OCI-LY7 (cell line): Measurements from ENCODE around the gene FLRT1. TPM values are rescaled to one million over a fixed set of nuclear protein-coding genes. Genes with fewer than 3 reads are reported as not detected.

Source experiments
- BruUV-seq: library from RNA; stranded (reverse); fragments of 400-500 nt; replicated peaks from 2 replicates; lab custom pipeline; 2021; lab: Mats Ljungman, UMichigan
- CTCF ChIA-PET: fragments of 300-600 bp; sonication (Branson Sonifier 250); formaldehyde crosslinking; loops from one replicate; lab custom pipeline; 2022; ENCODE audit warnings: antibody characterized with exemption; ENCODE audit not compliant: unreplicated experiment; lab: Charles Lee
- POLR2A ChIA-PET: fragments of 300-600 bp; sonication (Branson Sonifier 250); formaldehyde crosslinking; loops from one replicate; lab custom pipeline; 2022; ENCODE audit warnings: antibody characterized with exemption; lab: Charles Lee
- DNase-seq: peaks from one replicate; pipeline ENCODE4 v3.0.0-alpha.2; 2015; ENCODE audit warnings: low spot score
- H2AFZ ChIP-seq: fragments of 200-600 bp; sonication (generic), shearing (Covaris generic); 2 replicates; pipeline ENCODE4 v1.6.1; 2014; ENCODE audit warnings: mild to moderate bottlenecking, antibody characterized with exemption, low read length, moderate library complexity
- H3K27ac ChIP-seq: fragments of 200-600 bp; sonication (generic); 2 replicates; pipeline ENCODE4 v1.5.1; 2014; ENCODE audit warnings: mixed run types, low read depth, mild to moderate bottlenecking, moderate library complexity, low read length, inconsistent platforms; ENCODE audit not compliant: poor library complexity, severe bottlenecking
- H3K36me3 ChIP-seq: fragments of 200-600 bp; sonication (generic); 2 replicates; pipeline ENCODE4 v1.6.1; 2014; ENCODE audit warnings: mild to moderate bottlenecking, antibody characterized with exemption, low read length, moderate library complexity, mixed read lengths; ENCODE audit not compliant: insufficient read depth
- H3K4me1 ChIP-seq: fragments of 200-600 bp; sonication (generic); 2 replicates; pipeline ENCODE4 v1.5.1; 2014; ENCODE audit warnings: mild to moderate bottlenecking, low read length; ENCODE audit not compliant: insufficient read depth, poor library complexity, severe bottlenecking
- H3K4me2 ChIP-seq: fragments of 200-600 bp; sonication (generic); 2 replicates; pipeline ENCODE4 v1.6.1; 2014; ENCODE audit warnings: mild to moderate bottlenecking, low read length
- H3K4me3 ChIP-seq: fragments of 200-600 bp; sonication (generic); 2 replicates; pipeline ENCODE4 v1.5.1; 2014; ENCODE audit warnings: mild to moderate bottlenecking, low read depth, low read length; ENCODE audit not compliant: poor library complexity, severe bottlenecking
- H3K79me2 ChIP-seq: fragments of 200-600 bp; sonication (generic); 2 replicates; pipeline ENCODE4 v1.6.1; 2016; ENCODE audit warnings: low read depth, mild to moderate bottlenecking, low read length, moderate library complexity, mixed read lengths; ENCODE audit not compliant: insufficient read depth
- H3K9me2 ChIP-seq: fragments of 200-600 bp; sonication (generic); 2 replicates; pipeline ENCODE4 v1.6.1; 2016; ENCODE audit warnings: mild to moderate bottlenecking, low read length, mixed read lengths; ENCODE audit not compliant: insufficient read depth
- H3K9me3 ChIP-seq: fragments of 200-600 bp; sonication (generic); 2 replicates; pipeline ENCODE4 v1.6.1; 2014; ENCODE audit warnings: mild to moderate bottlenecking, mixed run types, low read length, mixed read lengths
- H4K20me1 ChIP-seq: fragments of 200-600 bp; sonication (generic); 2 replicates; pipeline ENCODE4 v1.6.1; 2014; ENCODE audit warnings: mild to moderate bottlenecking, antibody characterized with exemption, low read length, moderate library complexity, mixed read lengths; ENCODE audit not compliant: insufficient read depth
- EZH2phosphoT487 ChIP-seq: fragments of 200-600 bp; sonication (generic); IDR thresholded peaks from 2 replicates; pipeline ENCODE4 v1.6.1; 2018; ENCODE audit warnings: low read depth, borderline replicate concordance, mild to moderate bottlenecking, mixed run types, antibody characterized with exemption, low read length, moderate library complexity, mixed read lengths
- intact Hi-C: fragments of 100-400 bp; cut with micrococcal nuclease; formaldehyde crosslinking; loops from one replicate; pipeline ENCODE4 v1.10.0; 2022; ENCODE audit not compliant: unreplicated experiment
- total RNA-seq, 2 experiments: library from RNA; depleted of rRNA in 1 of 2; stranded (reverse); fragments of >200 nt in 1 of 2; shearing (Covaris generic) in 1 of 2; gene quantifications; 2 replicates each; pipeline ENCODE4 v1.2.3, GENCODE V29; 2014 to 2022
- TF ChIP-seq, protein P1 (sequence below): fragments of 200-600 bp; sonication (generic); conservative IDR thresholded peaks from 2 replicates; pipeline ENCODE4 v1.5.1; 2014; ENCODE audit warnings: mild to moderate bottlenecking, antibody characterized with exemption, low read length, moderate library complexity, mixed read lengths

The FLRT1 gene
- total RNA-seq, 2 experiments from 2014 or later: not detected

DNA sequence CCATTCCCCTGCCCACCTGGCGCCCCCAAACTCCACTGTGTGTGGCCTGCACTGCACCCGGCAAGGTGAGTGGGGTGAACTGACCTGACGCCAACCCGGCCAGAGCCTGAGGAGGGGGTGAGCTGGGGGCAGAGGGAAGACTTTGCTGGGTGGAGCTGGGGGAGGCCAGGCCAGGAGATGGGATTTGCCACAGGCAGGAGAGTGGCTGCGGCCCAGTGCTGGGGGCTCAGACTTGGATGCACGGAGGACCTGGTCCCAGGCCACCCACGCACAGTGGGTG, 17.8 kb upstream of the FLRT1 start:
- intact Hi-C loops: no loop called here
- H3K79me2 ChIP-seq: no peaks in the 10 kb centered on the region
- no peak overlapping the region for H2AFZ ChIP-seq
- DNase-seq: no peak
- no peak overlapping the region for H3K27ac ChIP-seq
- no peak overlapping the region for H3K4me2 ChIP-seq
- H3K9me3 ChIP-seq: no peaks in the 10 kb centered on the region
- no TSS peak for BruUV-seq
- H3K9me2 ChIP-seq: no peaks in the 10 kb centered on the region
- H3K36me3 ChIP-seq: no peaks in the 10 kb centered on the region
- no peaks in the 10 kb centered on the region for H4K20me1 ChIP-seq
- POLR2A ChIA-PET: no interaction called here
- no peak for TF ChIP-seq EZH2phosphoT487
- TF ChIP-seq, protein P1, sequence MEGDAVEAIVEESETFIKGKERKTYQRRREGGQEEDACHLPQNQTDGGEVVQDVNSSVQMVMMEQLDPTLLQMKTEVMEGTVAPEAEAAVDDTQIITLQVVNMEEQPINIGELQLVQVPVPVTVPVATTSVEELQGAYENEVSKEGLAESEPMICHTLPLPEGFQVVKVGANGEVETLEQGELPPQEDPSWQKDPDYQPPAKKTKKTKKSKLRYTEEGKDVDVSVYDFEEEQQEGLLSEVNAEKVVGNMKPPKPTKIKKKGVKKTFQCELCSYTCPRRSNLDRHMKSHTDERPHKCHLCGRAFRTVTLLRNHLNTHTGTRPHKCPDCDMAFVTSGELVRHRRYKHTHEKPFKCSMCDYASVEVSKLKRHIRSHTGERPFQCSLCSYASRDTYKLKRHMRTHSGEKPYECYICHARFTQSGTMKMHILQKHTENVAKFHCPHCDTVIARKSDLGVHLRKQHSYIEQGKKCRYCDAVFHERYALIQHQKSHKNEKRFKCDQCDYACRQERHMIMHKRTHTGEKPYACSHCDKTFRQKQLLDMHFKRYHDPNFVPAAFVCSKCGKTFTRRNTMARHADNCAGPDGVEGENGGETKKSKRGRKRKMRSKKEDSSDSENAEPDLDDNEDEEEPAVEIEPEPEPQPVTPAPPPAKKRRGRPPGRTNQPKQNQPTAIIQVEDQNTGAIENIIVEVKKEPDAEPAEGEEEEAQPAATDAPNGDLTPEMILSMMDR: no peak
- H3K4me1 ChIP-seq: no peaks in the 10 kb centered on the region
- CTCF ChIA-PET: interaction anchor here (0.8 kb wide), 1 partner anchor 180 kb away, joined by 3 read pairs; no protein-coding TSS in a partner anchor
- H3K4me3 ChIP-seq: no peak overlapping the region

DNA sequence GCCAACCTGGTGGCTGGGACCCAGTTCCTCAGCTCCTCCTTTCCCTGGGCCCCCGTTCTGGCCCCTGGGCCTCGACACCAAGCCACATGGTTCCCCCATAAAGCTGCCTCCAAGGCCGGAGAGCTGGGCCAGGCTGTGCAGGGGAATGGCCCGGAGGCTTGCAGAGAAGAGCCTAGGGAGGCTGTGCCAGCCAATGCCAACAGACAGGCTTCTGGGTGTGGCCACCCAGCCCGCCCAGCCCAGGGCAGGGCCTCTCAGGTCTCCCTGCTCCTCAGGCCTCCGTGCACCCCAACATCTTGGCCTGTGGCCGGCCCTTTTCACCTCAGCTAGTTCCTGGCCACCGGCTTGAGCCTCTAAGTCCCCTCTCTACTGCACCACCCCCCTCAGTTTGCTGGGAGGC, 17.4 kb upstream of the FLRT1 start:
- ChIA-PET POLR2A (no interaction called here), CTCF (interaction anchor here (0.8 kb wide), 1 partner anchor 181 kb away, joined by 3 read pairs; no protein-coding TSS in a partner anchor)
- no TSS peak for BruUV-seq
- no peaks in the 10 kb centered on the region for H3K4me1 ChIP-seq
- no peaks in the 10 kb centered on the region for H3K79me2 ChIP-seq
- intact Hi-C loops: no loop called here
- H3K36me3 ChIP-seq: no peaks in the 10 kb centered on the region
- H2AFZ ChIP-seq: no peak overlapping the region
- no peaks in the 10 kb centered on the region for H3K9me3 ChIP-seq
- no peak overlapping the region for H3K4me3 ChIP-seq
- TF ChIP-seq, protein P1: no peak
- no peak for TF ChIP-seq EZH2phosphoT487
- H4K20me1 ChIP-seq: no peaks in the 10 kb centered on the region
- no peak for DNase-seq
- H3K27ac ChIP-seq: no peak overlapping the region
- H3K4me2 ChIP-seq: no peak overlapping the region
- H3K9me2 ChIP-seq: no peaks in the 10 kb centered on the region

DNA sequence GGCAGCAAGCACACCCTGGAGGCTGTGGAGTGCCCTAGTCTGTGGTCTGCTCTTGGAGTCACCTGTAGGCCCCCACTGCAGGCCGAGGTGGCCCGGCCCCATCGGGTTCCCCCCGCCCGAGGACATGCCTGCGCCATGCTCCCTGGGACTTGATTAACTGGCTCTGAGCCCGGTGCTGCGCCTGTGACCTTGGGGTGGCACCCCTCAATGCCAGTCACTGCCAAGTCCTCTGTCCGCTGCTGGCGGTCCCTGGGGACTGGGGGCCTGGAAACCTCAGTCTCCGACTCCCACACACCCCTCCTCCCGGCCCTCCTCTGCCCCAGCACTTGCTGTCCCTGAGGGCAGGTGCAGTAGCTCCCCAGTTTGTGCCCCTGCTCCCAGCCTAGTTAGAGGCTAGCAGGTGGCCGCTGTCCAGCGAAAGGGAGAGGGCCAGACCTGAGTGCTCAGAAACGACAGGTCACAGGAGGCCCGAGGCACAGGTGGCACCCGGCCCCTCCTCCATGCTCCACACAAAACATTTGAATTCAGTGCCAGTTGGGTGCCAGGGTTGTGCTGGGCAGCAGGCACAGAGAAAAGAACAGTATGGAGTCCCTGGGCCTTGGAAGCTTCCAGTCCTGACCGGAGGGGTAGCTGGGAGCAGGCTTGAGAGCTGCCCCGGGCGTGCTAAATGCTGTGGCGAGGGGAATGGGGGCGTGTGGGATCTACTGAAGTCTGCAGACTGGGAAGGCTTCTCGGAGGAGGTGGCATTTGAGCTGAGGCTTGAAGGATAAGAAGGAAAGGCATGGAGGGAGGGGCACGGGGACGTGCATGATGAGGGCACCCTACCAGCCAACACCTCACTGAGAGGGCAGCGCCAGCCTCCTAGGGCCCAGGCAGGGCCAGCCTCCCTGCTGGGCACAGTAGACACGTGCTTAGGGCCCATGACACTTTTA, 16.4 kb upstream of the FLRT1 start:
- H3K9me2 ChIP-seq: no peaks in the 10 kb centered on the region
- no peaks in the 10 kb centered on the region for H3K4me1 ChIP-seq
- H3K36me3 ChIP-seq: no peaks in the 10 kb centered on the region
- no peaks in the 10 kb centered on the region for H3K79me2 ChIP-seq
- no TSS peak for BruUV-seq
- intact Hi-C loops: no loop called here
- no peaks in the 10 kb centered on the region for H3K9me3 ChIP-seq
- no peak for TF ChIP-seq EZH2phosphoT487
- TF ChIP-seq, protein P1: no peak
- no peak overlapping the region for H3K4me2 ChIP-seq
- H3K4me3 ChIP-seq: no peak overlapping the region
- CTCF ChIA-PET: no interaction called here
- POLR2A ChIA-PET: no interaction called here
- no peaks in the 10 kb centered on the region for H4K20me1 ChIP-seq
- H3K27ac ChIP-seq: no peak overlapping the region
- no peak for DNase-seq
- H2AFZ ChIP-seq: no peak overlapping the region
